Amniotic stem cell (primary cell): ENCODE results near the gene RDH12.

Experiments
- DNase-seq: peaks from one replicate; lab custom pipeline; 2025; lab: John Stamatoyannopoulos, UW

RDH12 gene

GRCh38 chr14:67749341-67750084 lies 47.8 kb downstream of the RDH12 start:
- no peak for DNase-seq

GRCh38 chr14:67756496-67756895 lies 54.8 kb downstream of the RDH12 start:
- no peak for DNase-seq

GRCh38 chr14:67757175-67757574 lies 55.5 kb downstream of the RDH12 start:
- DNase-seq = no peak

DNA sequence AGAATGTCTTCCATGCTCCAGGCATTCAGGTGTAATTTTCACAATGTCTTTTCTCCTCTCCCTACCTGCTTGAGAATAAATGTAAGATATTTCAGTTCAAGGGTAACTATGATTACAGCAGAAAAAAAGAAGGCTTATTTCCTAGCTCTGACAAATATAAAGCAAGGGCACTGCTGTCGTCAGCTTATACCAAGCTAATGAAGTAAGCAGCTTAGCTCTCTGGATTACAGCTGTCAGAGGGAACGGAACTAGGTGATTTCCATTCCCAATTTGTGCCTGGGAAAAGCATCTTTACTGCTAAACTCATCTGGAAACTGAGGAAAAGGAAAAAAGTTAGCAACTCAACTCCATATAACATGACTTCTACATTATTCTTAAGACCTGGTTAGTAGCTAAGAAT lies 58.2 kb downstream of the RDH12 start:
- DNase-seq = no peak

DNA sequence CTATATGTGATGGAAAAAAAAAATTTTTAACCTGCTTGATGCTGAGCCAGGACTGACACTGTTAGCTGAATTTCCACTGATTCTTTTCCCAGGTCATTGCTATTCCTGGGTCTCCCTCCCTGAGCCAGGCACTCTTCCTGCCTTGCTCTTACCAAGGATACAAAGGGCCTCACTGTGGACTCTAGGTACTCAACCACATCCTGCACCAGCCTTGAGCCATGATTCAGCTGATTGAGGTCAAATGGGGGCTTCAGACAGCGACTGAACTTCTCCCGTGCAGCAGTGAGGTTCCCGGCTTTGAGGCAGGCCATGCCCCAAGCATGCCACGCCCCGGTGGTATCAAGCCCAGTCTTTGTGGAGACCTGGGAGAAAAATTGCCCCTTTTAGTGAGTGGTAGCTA lies 60.4 kb downstream of the RDH12 start:
- no peak for DNase-seq

GRCh38 chr14:67763158-67763822 lies 61.6 kb downstream of the RDH12 start:
- DNase-seq = no peak

- DNase-seq = no peak
Observed at GRCh38 chr14:67764496-67764895, 62.8 kb downstream of the RDH12 start.

- no peak for DNase-seq
Observed at GRCh38 chr14:67765192-67765834, 63.6 kb downstream of the RDH12 start.

- DNase-seq = no peak
Observed at GRCh38 chr14:67766035-67766680, 64.5 kb downstream of the RDH12 start.

- no peak for DNase-seq
Observed at GRCh38 chr14:67768219-67768618, 66.5 kb downstream of the RDH12 start.

DNA sequence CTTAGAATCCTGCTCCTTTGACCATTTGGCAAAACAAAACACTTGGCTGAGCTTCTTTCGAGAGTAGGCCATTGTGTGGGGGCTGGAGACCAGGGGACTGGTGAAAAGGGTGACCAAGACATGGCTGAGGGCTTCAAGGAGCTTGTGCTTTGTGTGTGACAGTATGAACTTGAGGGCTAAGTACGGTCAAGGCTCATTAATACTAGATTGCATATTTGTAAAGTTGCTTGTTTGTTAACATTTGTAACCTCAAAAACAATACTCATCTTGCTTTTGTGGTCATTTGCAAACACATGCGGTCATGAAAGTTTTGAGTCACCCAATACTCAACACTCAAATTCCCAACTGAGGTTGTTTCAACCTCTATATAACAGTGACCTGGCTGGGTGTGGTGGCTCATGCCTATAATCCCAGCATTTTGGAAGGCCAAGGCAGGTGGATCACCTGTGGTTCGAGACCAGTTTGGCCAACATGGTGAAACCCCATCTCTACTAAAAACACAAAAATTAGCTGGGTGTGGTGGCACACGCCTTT lies 72.2 kb downstream of the RDH12 start:
- no peak for DNase-seq

DNA sequence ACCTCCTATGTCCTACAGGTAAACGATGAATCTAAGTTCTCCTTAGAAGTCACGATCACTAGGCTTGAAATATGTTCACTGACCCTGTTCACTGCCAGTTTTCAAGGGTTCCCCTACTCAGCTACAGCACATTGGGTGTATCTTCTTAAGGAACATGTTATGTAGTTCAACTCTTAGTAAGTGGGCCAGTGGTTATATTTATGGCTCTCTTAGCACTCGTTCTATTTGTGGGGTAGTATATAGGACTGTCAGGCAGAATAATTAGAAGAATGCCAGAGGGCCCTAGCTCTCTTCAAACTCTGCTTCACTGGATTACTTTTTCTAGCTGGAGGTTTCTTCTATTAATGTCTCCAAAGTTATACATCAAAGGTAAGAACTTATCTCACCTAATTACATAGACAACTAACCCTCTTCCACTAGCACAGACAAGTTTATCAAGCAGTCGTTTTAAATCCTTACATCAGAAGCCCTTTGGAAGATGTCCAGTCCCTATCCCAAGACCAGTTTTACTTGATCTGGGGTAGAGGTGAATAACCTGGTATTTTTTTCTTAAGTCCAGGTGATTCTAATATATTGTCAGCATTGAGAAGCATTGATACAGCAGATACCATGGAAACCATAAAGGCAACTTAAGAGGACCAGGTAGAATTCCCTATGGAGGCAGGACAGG lies 75.1 kb downstream of the RDH12 start:
- DNase-seq = no peak

- DNase-seq = no peak
Observed at GRCh38 chr14:67778792-67779191, 77.1 kb downstream of the RDH12 start.

DNA sequence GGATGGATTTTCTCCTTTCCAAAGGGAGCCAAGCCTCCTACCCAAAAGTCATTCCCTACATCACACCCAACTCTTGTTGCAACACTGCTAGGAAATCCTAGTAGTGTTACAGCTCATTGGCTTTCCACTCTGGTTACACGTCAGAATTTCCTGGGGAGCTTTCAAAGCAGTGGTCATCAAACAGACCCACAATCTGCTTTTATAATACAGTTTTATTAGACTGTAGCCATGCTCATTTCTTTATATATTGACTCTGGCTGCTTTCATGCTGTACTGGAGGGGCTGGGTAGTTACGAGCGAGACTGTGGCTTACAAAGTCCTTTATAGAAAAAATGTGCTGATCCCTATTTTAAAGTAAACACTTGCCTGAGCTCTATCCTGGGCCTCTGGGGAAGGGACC lies 80.4 kb downstream of the RDH12 start:
- DNase-seq = no peak
